Retinal pigment epithelial cell (primary cell): Measurements from ENCODE around the gene PHLDB2.

ENCODE experiments used
- DNase-seq: peaks from one replicate; pipeline ENCODE4 v3.0.0-alpha.2; 2010; ENCODE audit warnings: low read depth
- H3K4me3 ChIP-seq: 2 replicates; pipeline ENCODE4 v1.5.1; 2011; ENCODE audit warnings: mild to moderate bottlenecking, low read length, control low read depth, moderate library complexity
- TF ChIP-seq, protein P1 (sequence below): conservative IDR thresholded peaks from 2 replicates; pipeline ENCODE4 v1.5.1; 2011; ENCODE audit warnings: low read depth, low read length, control low read depth, inconsistent platforms

PHLDB2 gene

DNA sequence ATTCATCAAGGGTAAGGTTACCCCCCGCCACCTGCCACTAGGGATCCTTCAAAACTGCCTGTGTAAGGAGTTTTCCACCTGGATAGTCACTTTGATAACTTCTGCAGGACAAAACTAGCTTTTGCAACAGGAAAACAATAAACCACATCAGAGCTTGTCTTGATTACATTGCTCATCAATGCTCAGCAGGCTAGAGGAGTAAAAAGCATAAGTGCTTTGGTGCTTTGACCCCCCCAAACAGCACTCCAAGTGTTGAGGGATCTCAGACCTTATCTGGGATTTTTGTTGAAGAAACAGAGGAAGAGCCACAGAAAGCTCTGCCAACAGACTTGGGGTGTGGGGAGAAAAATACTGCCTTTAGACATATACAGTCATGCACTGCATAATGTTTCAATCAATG lies 10.8 kb upstream of the PHLDB2 start:
- no peak for DNase-seq
- TF ChIP-seq, protein P1, sequence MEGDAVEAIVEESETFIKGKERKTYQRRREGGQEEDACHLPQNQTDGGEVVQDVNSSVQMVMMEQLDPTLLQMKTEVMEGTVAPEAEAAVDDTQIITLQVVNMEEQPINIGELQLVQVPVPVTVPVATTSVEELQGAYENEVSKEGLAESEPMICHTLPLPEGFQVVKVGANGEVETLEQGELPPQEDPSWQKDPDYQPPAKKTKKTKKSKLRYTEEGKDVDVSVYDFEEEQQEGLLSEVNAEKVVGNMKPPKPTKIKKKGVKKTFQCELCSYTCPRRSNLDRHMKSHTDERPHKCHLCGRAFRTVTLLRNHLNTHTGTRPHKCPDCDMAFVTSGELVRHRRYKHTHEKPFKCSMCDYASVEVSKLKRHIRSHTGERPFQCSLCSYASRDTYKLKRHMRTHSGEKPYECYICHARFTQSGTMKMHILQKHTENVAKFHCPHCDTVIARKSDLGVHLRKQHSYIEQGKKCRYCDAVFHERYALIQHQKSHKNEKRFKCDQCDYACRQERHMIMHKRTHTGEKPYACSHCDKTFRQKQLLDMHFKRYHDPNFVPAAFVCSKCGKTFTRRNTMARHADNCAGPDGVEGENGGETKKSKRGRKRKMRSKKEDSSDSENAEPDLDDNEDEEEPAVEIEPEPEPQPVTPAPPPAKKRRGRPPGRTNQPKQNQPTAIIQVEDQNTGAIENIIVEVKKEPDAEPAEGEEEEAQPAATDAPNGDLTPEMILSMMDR = no peak
- no peak overlapping the region for H3K4me3 ChIP-seq

DNA sequence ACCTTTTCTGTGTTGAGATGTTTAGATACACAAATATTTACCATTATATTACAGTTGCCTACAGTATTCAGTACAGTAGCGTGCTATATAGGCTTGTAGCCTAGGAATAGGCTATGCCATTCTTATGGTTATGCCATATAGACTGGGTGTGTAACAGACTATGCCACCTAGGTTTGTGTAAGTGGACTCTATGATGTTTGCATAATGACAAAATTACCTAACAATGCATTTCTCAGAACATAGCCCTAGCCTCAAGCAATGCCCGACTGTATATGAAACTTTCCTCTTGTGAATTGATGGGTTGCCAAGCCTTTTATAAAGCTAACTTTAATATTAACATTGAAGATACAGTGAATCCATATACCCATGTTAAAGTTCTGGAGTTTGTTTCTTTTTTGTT lies 10.3 kb upstream of the PHLDB2 start:
- no peak for DNase-seq
- TF ChIP-seq, protein P1 = no peak
- no peak overlapping the region for H3K4me3 ChIP-seq

GRCh38 chr3:111850537-111850936 lies 8.5 kb upstream of the PHLDB2 start:
- no peak for DNase-seq

DNA sequence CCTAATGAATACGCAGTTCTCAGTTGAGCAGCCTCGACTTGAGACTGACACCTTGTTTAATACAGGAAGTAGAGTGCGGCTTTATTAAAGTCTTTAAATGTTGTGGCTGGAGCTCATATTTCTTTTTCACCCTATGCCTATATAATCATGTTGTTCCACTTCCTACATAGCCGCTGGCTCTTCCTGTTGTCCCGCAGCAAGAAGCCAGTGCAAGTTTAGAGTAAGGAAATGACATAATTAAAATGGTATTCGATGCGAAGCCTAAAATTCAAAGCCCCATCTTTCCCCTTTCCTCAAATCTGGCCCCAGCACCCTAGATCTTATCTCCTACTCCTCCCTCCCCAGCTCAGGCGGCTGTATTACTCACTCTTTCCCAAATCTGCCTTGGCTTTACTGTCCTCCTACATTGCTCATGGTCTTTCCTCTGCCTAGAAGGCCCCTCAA lies 7.5 kb upstream of the PHLDB2 start:
- TF ChIP-seq, protein P1 = no peak
- no peak overlapping the region for H3K4me3 ChIP-seq
- no peak for DNase-seq

More at GRCh38 chr3:111850537-111850936, 8.5 kb upstream of the PHLDB2 start:
- TF ChIP-seq, protein P1 = no peak
- H3K4me3 ChIP-seq = no peak overlapping the region

DNA sequence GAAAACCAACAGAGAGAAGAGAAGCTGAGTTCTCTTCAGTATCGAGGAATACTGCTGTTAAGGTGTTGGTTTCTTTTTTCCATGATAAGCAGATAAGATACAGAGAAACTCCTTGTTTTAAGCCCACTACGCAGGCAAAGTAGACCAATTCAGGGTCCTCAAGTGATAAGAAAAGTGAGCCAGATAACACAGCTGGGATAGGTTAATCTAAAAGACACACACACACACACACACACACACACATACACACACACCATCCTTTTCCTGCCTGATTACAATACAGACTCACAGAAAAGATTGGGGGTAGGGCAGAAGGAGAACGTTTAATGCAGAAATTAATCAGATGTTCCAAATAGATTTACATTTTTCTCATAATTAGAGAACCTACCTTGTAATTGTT lies 6.5 kb upstream of the PHLDB2 start:
- TF ChIP-seq, protein P1 = no peak
- H3K4me3 ChIP-seq = no peak overlapping the region
- DNase-seq = no peak

DNA sequence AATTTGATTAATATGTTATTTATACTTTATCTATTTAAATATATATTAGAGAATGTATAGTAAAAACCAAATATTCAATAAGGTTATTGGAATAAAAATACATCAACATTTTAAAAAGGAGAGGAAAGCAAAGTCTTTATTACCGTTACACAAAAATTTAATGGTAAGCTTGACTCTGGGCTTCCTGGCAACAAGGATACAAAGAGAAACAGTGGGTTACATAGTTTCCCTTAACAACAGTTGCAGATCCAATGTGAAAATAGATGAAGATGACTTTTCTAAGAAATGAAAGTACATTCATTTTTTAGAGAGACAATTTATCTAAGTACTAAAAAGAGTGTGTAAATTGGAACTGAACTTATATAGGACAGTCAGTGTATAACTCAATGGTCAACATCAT lies 6.0 kb upstream of the PHLDB2 start:
- no peak overlapping the region for H3K4me3 ChIP-seq
- TF ChIP-seq, protein P1 = no peak

DNA sequence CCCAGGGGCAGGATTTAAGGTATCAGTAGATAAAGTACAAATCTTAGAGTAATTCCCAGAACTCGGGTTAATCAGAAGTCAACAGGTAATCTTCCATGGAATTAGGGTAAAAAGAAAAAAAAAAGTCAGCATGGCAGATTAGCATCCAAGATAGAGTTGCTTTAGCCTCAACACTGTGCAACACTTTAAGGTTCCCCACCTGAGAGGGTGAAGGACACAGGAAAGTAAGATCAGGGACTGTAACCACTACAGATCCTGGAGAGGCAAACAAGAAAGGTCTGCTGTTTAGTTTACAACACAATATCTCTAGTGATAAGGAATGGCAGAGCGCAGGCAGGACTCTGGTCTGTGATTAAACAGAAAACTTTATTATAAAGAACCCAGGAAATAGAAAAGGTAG lies 4.1 kb upstream of the PHLDB2 start:
- TF ChIP-seq, protein P1 = no peak
- no peak for DNase-seq
- no peak overlapping the region for H3K4me3 ChIP-seq

More for the DNA sequence above, 6.0 kb upstream of the PHLDB2 start:
- no peak for DNase-seq
